Parathyroid adenoma (tissue), 2 donors: ENCODE results near the gene SKI.

Source experiments
- H2AFZ ChIP-seq: fragments of 300-600 bp; sonication (generic); one replicate; pipeline ENCODE4 v1.7.0; 2017; ENCODE audit warnings: antibody characterized with exemption, mild to moderate bottlenecking
- H3K27ac ChIP-seq: fragments of 300-600 bp; sonication (generic); one replicate; pipeline ENCODE4 v1.7.0; 2017
- H3K27me3 ChIP-seq: fragments of 300-600 bp; sonication (generic); one replicate; pipeline ENCODE4 v1.7.0; 2017; ENCODE audit warnings: low read length; ENCODE audit not compliant: control insufficient read depth, insufficient read depth
- H3K36me3 ChIP-seq: fragments of 300-600 bp; sonication (generic); one replicate; pipeline ENCODE4 v1.7.0; 2017; ENCODE audit warnings: low read length; ENCODE audit not compliant: control insufficient read depth, insufficient read depth
- H3K4me1 ChIP-seq: fragments of 300-600 bp; sonication (generic); one replicate; pipeline ENCODE4 v1.7.0; 2017; ENCODE audit warnings: control low read depth
- H3K4me2 ChIP-seq: fragments of 300-600 bp; sonication (generic); one replicate; pipeline ENCODE4 v1.7.0; 2017; ENCODE audit warnings: low read length
- H3K4me3 ChIP-seq: fragments of 300-600 bp; sonication (generic); one replicate; pipeline ENCODE4 v1.7.0; 2017; ENCODE audit warnings: low read depth, low read length
- H3K79me2 ChIP-seq: fragments of 300-600 bp; sonication (generic); one replicate; pipeline ENCODE4 v1.7.0; 2017; ENCODE audit warnings: control low read depth
- H3K9ac ChIP-seq: fragments of 300-600 bp; sonication (generic); one replicate; pipeline ENCODE4 v1.7.0; 2017; ENCODE audit warnings: mild to moderate bottlenecking
- H3K9me3 ChIP-seq: fragments of 300-600 bp; sonication (generic); one replicate; pipeline ENCODE4 v1.7.0; 2017; ENCODE audit warnings: low read length; ENCODE audit not compliant: control insufficient read depth
- CTCF ChIP-seq: fragments of 300-600 bp; sonication (generic); IDR thresholded peaks from one replicate; pipeline ENCODE4 v1.7.0; 2017; ENCODE audit warnings: antibody characterized with exemption, mild to moderate bottlenecking
- donor health status: primary hyperparathyroidism.

The SKI gene

GRCh38 chr1:2212274-2212531 lies 15.9 kb upstream of the SKI start:
- no peaks in the 10 kb centered on the region for H3K27me3 ChIP-seq
- no peak overlapping the region for H3K4me3 ChIP-seq
- no peaks in the 10 kb centered on the region for H3K9me3 ChIP-seq
- no peaks in the 10 kb centered on the region for H3K79me2 ChIP-seq
- peak overlapping the region; percentile 88 for H3K27ac ChIP-seq
- H3K4me1 ChIP-seq, result peaks cover 6% of the 10 kb centered on the region
- peak overlapping the region; percentile 75 for H2AFZ ChIP-seq
- H3K36me3 ChIP-seq, result no peaks in the 10 kb centered on the region
- TF ChIP-seq CTCF, result no peak
- peak overlapping the region; percentile 65 for H3K4me2 ChIP-seq
- no peak overlapping the region for H3K9ac ChIP-seq

GRCh38 chr1:2212532-2213491 lies 15.3 kb upstream of the SKI start:
- peak overlapping the region; percentile 88 for H3K27ac ChIP-seq
- no peaks in the 10 kb centered on the region for H3K79me2 ChIP-seq
- peaks cover 6% of the 10 kb centered on the region for H3K4me1 ChIP-seq
- H3K36me3 ChIP-seq, result no peaks in the 10 kb centered on the region
- H2AFZ ChIP-seq, result peak overlapping the region; percentile 75
- H3K4me2 ChIP-seq, result peak overlapping the region; percentile 65
- H3K9me3 ChIP-seq, result no peaks in the 10 kb centered on the region
- H3K9ac ChIP-seq, result no peak overlapping the region
- H3K27me3 ChIP-seq, result no peaks in the 10 kb centered on the region
- peak; percentile 20 for TF ChIP-seq CTCF
- H3K4me3 ChIP-seq, result no peak overlapping the region

GRCh38 chr1:2213576-2214505 lies 14.3 kb upstream of the SKI start:
- H3K27ac ChIP-seq, result peak overlapping the region; percentile 88
- peak overlapping the region; percentile 1 for H3K4me2 ChIP-seq
- no peaks in the 10 kb centered on the region for H3K27me3 ChIP-seq
- H3K36me3 ChIP-seq, result no peaks in the 10 kb centered on the region
- no peak overlapping the region for H2AFZ ChIP-seq
- H3K9ac ChIP-seq, result no peak overlapping the region
- H3K9me3 ChIP-seq, result no peaks in the 10 kb centered on the region
- peaks cover 6% of the 10 kb centered on the region for H3K4me1 ChIP-seq
- no peak overlapping the region for H3K4me3 ChIP-seq
- TF ChIP-seq CTCF, result no peak
- H3K79me2 ChIP-seq, result no peaks in the 10 kb centered on the region

GRCh38 chr1:2214541-2215241 lies 13.4 kb upstream of the SKI start:
- no peak for TF ChIP-seq CTCF
- no peaks in the 10 kb centered on the region for H3K9me3 ChIP-seq
- H3K79me2 ChIP-seq, result no peaks in the 10 kb centered on the region
- H3K27ac ChIP-seq, result peak overlapping the region; percentile 88
- no peak overlapping the region for H3K4me2 ChIP-seq
- H3K27me3 ChIP-seq, result no peaks in the 10 kb centered on the region
- no peaks in the 10 kb centered on the region for H3K36me3 ChIP-seq
- no peak overlapping the region for H3K9ac ChIP-seq
- no peak overlapping the region for H2AFZ ChIP-seq
- H3K4me1 ChIP-seq, result peaks cover 6% of the 10 kb centered on the region
- H3K4me3 ChIP-seq, result no peak overlapping the region
